Suprapubic skin (tissue), 4 donors: ENCODE results near the gene NID2. TPM values are rescaled to one million over a fixed set of nuclear protein-coding genes. Genes with fewer than 3 reads are reported as not detected.

Experiments used
- DNase-seq, 2 donors: peaks; one replicate each; pipeline ENCODE4 v3.0.0-alpha.2; 2019; ENCODE audit warnings: low spot score in 2 of 2
- H3K27ac ChIP-seq: fragments of 200-600 bp; sonication (generic); one replicate; pipeline ENCODE4 v1.5.1; 2019
- H3K27me3 ChIP-seq: fragments of 200-600 bp; sonication (generic); one replicate; pipeline ENCODE4 v1.5.1; 2019
- H3K36me3 ChIP-seq: fragments of 200-600 bp; sonication (generic); one replicate; pipeline ENCODE4 v1.5.1; 2019
- H3K4me1 ChIP-seq: fragments of 200-600 bp; sonication (generic); one replicate; pipeline ENCODE4 v1.5.1; 2019
- H3K4me3 ChIP-seq: fragments of 200-600 bp; sonication (generic); one replicate; pipeline ENCODE4 v1.5.1; 2019; ENCODE audit warnings: mild to moderate bottlenecking
- H3K9me3 ChIP-seq: fragments of 200-600 bp; sonication (generic); one replicate; pipeline ENCODE4 v1.5.1; 2019
- EP300 ChIP-seq: sonication (generic); formaldehyde crosslinking; IDR thresholded peaks from one replicate; pipeline ENCODE4 v1.6.1; 2017; ENCODE audit warnings: antibody characterized with exemption
- POLR2A ChIP-seq, 2 donors: fragments of 450-650 bp; IDR thresholded peaks; one replicate each; pipeline ENCODE4 v1.6.1; 2017; ENCODE audit warnings: antibody characterized with exemption in 2 of 2, mild to moderate bottlenecking in 2 of 2, moderate library complexity in 2 of 2
- POLR2AphosphoS5 ChIP-seq, 3 donors: sonication (generic); formaldehyde crosslinking; IDR thresholded peaks; one replicate each; pipeline ENCODE4 v1.6.1; 2017; ENCODE audit warnings: antibody characterized with exemption in 3 of 3
- WGBS: methylation state at CpG from one replicate; pipeline ENCODE4 v1.1.5; 2018; 5-methylcytosine and 5-hydroxymethylcytosine counted together
- total RNA-seq, 4 donors: library from RNA; depleted of rRNA; stranded (reverse); fragments of >200 nt; gene quantifications; one replicate each; pipeline ENCODE4 v1.1.0, GENCODE V29; 2016
- TF ChIP-seq, protein P1 (sequence below), 2 donors: fragments of 200-600 bp in 1 of 2; fragments of 450-650 bp in 1 of 2; sonication (generic) in 1 of 2; IDR thresholded peaks; one replicate each; pipeline ENCODE4 v1.5.1; 2016 to 2019; ENCODE audit warnings: antibody characterized with exemption in 2 of 2, mild to moderate bottlenecking in 1 of 2, moderate library complexity in 1 of 2

Gene NID2
- total RNA-seq, 4 donors from 2014 or later = 1.0 to 4.3 (median 2.6) TPM

DNA sequence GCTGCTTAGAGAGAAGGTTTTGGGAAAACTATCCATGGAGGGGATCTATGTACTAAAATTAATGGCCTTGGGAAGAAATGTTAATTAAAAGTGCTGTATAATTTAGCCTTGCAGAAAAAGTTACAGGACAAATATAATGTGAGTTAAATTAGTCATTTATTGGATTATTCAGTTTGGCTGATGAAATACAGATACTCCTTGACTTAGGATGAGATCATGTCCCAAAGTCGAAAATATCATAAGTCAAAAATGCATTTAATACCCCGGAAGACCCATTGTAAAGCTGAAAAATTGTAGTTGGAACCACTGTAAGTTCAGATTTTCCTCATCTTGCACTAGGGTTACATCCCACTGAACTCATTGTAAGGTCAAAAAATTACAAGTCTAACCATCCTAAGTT is 69.8 kb downstream of the NID2 start:
- Histone ChIP-seq H3K27me3 (no peaks in the 10 kb centered on the region), H3K4me3 (no peak overlapping the region), H3K9me3 (no peaks in the 10 kb centered on the region), H3K4me1 (peaks cover 8% of the 10 kb centered on the region), H3K27ac (no peak overlapping the region), H3K36me3 (peaks cover 64% of the 10 kb centered on the region)
- TF ChIP-seq, protein P1, sequence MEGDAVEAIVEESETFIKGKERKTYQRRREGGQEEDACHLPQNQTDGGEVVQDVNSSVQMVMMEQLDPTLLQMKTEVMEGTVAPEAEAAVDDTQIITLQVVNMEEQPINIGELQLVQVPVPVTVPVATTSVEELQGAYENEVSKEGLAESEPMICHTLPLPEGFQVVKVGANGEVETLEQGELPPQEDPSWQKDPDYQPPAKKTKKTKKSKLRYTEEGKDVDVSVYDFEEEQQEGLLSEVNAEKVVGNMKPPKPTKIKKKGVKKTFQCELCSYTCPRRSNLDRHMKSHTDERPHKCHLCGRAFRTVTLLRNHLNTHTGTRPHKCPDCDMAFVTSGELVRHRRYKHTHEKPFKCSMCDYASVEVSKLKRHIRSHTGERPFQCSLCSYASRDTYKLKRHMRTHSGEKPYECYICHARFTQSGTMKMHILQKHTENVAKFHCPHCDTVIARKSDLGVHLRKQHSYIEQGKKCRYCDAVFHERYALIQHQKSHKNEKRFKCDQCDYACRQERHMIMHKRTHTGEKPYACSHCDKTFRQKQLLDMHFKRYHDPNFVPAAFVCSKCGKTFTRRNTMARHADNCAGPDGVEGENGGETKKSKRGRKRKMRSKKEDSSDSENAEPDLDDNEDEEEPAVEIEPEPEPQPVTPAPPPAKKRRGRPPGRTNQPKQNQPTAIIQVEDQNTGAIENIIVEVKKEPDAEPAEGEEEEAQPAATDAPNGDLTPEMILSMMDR (IDR thresholded peaks at IDR 0.05) = no peak
- TF ChIP-seq EP300 (no peak), POLR2A (IDR thresholded peaks at IDR 0.05) (no peak), POLR2AphosphoS5 (IDR thresholded peaks at IDR 0.05) (no peak)
- no peak for DNase-seq
- 73% methylated on average over 2 of the region's 2 CpGs for WGBS

DNA sequence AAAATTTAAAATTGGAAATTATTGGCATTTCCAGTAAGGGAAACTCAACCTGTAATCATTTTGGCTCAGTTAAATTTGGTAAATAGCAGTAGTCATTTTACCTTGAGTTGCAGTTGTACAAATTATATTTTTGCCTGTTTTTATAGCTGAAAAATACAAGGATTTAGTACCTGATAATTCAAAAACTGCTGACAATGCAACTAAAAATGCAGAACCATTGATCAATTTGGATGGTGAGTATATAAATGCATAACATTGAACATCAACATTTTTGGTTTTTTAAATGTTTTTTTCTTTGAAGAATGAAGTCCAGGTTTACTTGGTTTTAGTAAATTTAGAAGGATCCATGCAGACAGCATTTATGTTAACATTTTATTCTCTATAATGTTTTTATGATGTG is 70.5 kb downstream of the NID2 start:
- peaks cover 60% of the 10 kb centered on the region for H3K36me3 ChIP-seq
- H3K4me3 ChIP-seq = no peak overlapping the region
- TF ChIP-seq POLR2A (IDR thresholded peaks at IDR 0.05) (no peak), POLR2AphosphoS5 (IDR thresholded peaks at IDR 0.05) (no peak), EP300 (no peak)
- TF ChIP-seq, protein P1 (IDR thresholded peaks at IDR 0.05) = no peak
- no peaks in the 10 kb centered on the region for H3K9me3 ChIP-seq
- peaks cover 8% of the 10 kb centered on the region for H3K4me1 ChIP-seq
- H3K27ac ChIP-seq = no peak overlapping the region
- no peaks in the 10 kb centered on the region for H3K27me3 ChIP-seq
- no peak for DNase-seq

DNA sequence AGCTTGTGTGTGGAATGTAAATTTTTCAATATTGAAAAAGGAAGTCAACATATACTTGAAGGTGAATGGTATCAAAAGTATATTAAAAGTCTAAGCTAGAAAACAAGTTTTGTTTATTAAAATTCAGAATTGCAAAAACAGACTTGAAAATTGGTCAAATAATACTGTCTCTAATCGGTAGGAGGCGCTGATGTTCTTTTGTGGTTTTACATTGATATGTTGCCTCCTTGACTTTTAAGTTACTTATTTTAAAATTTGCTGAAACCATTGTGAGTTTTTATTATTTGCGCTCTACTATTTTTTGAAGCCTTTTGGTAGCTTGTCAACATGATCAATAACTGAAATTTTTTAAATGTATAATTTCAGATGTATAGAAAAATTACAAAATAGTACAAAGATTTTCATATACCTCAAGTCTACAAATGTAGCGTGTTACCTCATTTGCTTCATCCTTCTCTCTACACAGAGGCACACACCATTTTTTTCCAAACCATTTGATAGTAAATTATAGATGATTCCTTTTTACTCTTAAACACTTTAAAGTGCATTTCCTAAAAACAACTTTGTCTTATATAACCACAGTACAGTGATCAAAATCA is 72.6 kb downstream of the NID2 start:
- no peak for DNase-seq
- no peaks in the 10 kb centered on the region for H3K27me3 ChIP-seq
- peaks cover 56% of the 10 kb centered on the region for H3K36me3 ChIP-seq
- H3K4me1 ChIP-seq = no peaks in the 10 kb centered on the region
- no peak overlapping the region for H3K27ac ChIP-seq
- 55% methylated on average over 4 of the region's 4 CpGs for WGBS
- no peaks in the 10 kb centered on the region for H3K9me3 ChIP-seq
- TF ChIP-seq, protein P1 (IDR thresholded peaks at IDR 0.05) = peak; percentile 45 to 52
- no peak for TF ChIP-seq POLR2AphosphoS5 (IDR thresholded peaks at IDR 0.05)
- no peak overlapping the region for H3K4me3 ChIP-seq

DNA sequence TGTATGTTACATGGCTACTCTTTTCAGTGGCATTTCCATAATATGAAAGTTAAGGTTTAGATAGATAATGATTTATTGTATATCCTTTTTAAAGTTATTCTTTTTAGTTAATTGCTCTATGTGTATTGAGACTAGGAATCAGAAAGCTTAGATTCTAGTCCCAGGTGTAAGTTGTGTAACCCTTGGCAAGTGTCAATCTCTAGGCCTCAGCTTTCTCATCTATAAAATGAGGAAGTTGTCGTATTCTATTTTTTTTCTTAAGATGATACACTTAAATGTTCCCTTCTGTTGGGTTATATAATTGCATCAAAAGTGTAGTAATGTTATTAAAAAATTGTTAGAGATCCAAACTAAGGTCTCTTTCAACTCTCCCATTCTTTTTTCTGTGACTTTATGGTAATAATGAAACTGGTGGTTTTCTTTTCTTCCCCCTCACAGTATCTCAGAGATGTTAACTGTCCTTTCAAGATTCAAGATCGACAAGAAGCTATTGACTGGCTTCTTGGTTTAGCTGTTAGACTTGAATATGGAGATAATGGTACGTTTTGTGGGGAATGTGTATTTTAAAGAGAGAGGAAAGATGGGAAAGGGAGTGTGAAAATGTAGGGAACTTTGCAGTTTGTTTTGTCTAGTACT is 75.5 kb downstream of the NID2 start:
- Histone ChIP-seq H3K27ac (no peak overlapping the region), H3K27me3 (no peaks in the 10 kb centered on the region), H3K36me3 (peaks cover 36% of the 10 kb centered on the region), H3K4me1 (peaks cover 19% of the 10 kb centered on the region), H3K9me3 (no peaks in the 10 kb centered on the region), H3K4me3 (no peak overlapping the region)
- TF ChIP-seq EP300 = no peak
- TF ChIP-seq, protein P1 (IDR thresholded peaks at IDR 0.05) = no peak
- TF ChIP-seq POLR2A (IDR thresholded peaks at IDR 0.05) = no peak
- TF ChIP-seq POLR2AphosphoS5 (IDR thresholded peaks at IDR 0.05) = no peak
- WGBS = 80% methylated on average over 3 of the region's 3 CpGs
- no peak for DNase-seq

DNA sequence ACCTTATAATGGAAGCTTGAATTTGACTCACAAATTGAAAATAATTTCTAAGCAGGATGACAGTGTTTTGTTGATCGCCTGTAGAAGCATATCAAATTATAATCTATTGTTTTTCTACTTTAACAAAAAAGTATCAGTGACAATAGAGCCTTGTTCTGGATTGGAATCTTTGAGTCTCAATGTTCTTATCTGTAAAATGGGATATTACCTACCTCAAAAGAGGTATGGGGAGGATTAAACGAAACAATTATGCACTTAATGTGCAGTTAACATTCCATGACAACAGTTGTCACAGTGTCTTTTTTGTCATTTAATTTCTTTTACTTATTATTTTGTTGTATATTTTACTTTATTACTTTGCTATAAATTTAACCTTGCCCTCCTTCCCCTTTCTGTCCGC is 78.4 kb downstream of the NID2 start:
- Histone ChIP-seq H3K9me3 (no peaks in the 10 kb centered on the region), H3K4me3 (peak overlapping the region; percentile 85), H3K27me3 (no peaks in the 10 kb centered on the region), H3K4me1 (peaks cover 20% of the 10 kb centered on the region), H3K36me3 (peaks cover 29% of the 10 kb centered on the region), H3K27ac (peak overlapping the region; percentile 93)
- TF ChIP-seq, protein P1 (IDR thresholded peaks at IDR 0.05) = no peak
- TF ChIP-seq POLR2AphosphoS5 (IDR thresholded peaks at IDR 0.05) (no peak), POLR2A (IDR thresholded peaks at IDR 0.05) (no peak), EP300 (no peak)
- DNase-seq = no peak
- WGBS = 72% methylated on average over 3 of the region's 3 CpGs
